ENCODE results near the gene NFS1. TPM values are rescaled to one million over a fixed set of nuclear protein-coding genes. Genes with fewer than 3 reads are reported as not detected.
A peak's percentile ranks its signal among the peaks of the same experiment; 100 is the strongest.

Gene NFS1
- total RNA-seq, 1 experiment from 2014 or later = 44.6 TPM

- no peak for DNase-seq
- no TSS peak for BruUV-seq (replicated peaks)
- Mint-ChIP-seq H3K27me3 (ENCODE audit: unreplicated experiment) (no peaks in the 10 kb centered on the region), H3K4me3 (ENCODE audit: low read depth, unreplicated experiment) (no peak overlapping the region), H3K4me1 (ENCODE audit: low read depth, unreplicated experiment) (peaks cover 22% of the 10 kb centered on the region), H3K36me3 (ENCODE audit: insufficient read depth, unreplicated experiment) (peaks cover 55% of the 10 kb centered on the region), H3K9me3 (ENCODE audit: low read depth, unreplicated experiment) (no peaks in the 10 kb centered on the region), H3K27ac (ENCODE audit: unreplicated experiment) (peak overlapping the region; percentile 22)
- intact Hi-C loops (cut with micrococcal nuclease; ENCODE audit: unreplicated experiment) = no loop called here
- CTCF ChIA-PET = interaction anchor here (0.9 kb wide), 1 partner anchor 21 kb away, joined by 4 read pairs; no protein-coding TSS in a partner anchor
- no peak for TF ChIP-seq CTCF (IDR thresholded peaks at IDR 0.05; ENCODE audit: unreplicated experiment)
Observed at GRCh38 chr20:35644806-35645205, 54.3 kb downstream of the NFS1 start.

GRCh38 chr20:35643045-35643444 lies 56.1 kb downstream of the NFS1 start:
- CTCF ChIA-PET = no interaction called here
- no peak for TF ChIP-seq CTCF (IDR thresholded peaks at IDR 0.05; ENCODE audit: unreplicated experiment)
- intact Hi-C loops (cut with micrococcal nuclease; ENCODE audit: unreplicated experiment) = no loop called here
- no peak overlapping the region for H3K4me3 Mint-ChIP-seq (ENCODE audit: low read depth, unreplicated experiment)
- no TSS peak for BruUV-seq (replicated peaks)
- peaks cover 44% of the 10 kb centered on the region for H3K36me3 Mint-ChIP-seq (ENCODE audit: insufficient read depth, unreplicated experiment)
- peaks cover 24% of the 10 kb centered on the region for H3K4me1 Mint-ChIP-seq (ENCODE audit: low read depth, unreplicated experiment)
- no peaks in the 10 kb centered on the region for H3K9me3 Mint-ChIP-seq (ENCODE audit: low read depth, unreplicated experiment)
- DNase-seq = no peak
- H3K27ac Mint-ChIP-seq (ENCODE audit: unreplicated experiment) = no peak overlapping the region
- no peaks in the 10 kb centered on the region for H3K27me3 Mint-ChIP-seq (ENCODE audit: unreplicated experiment)

DNA sequence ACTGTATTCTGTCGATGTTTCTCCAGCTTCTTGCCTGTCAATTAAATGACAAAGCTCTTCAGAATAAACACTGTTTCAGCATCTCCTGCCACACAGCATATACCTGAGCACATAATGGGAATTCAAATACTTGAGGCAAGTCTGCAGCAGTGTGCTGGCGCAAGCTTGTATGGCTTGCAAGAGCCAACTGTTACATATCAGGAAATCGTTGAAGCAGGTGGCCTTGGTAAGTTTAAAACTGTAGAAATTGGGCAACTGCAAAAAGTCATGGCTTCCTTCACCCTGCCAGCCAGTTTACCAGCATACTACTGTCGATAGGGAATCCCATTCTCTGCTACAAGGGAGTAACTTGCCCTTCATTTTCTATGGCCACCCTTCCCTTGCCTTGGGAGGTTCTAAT lies 57.4 kb downstream of the NFS1 start:
- intact Hi-C loops (cut with micrococcal nuclease; ENCODE audit: unreplicated experiment) = no loop called here
- Mint-ChIP-seq H3K9me3 (ENCODE audit: low read depth, unreplicated experiment) (no peaks in the 10 kb centered on the region), H3K4me3 (ENCODE audit: low read depth, unreplicated experiment) (no peak overlapping the region), H3K27me3 (ENCODE audit: unreplicated experiment) (no peaks in the 10 kb centered on the region), H3K4me1 (ENCODE audit: low read depth, unreplicated experiment) (peaks cover 37% of the 10 kb centered on the region), H3K36me3 (ENCODE audit: insufficient read depth, unreplicated experiment) (peaks cover 31% of the 10 kb centered on the region), H3K27ac (ENCODE audit: unreplicated experiment) (no peak overlapping the region)
- DNase-seq = no peak
- BruUV-seq (replicated peaks) = no TSS peak
- TF ChIP-seq CTCF (IDR thresholded peaks at IDR 0.05; ENCODE audit: unreplicated experiment) = no peak
- CTCF ChIA-PET = no interaction called here

DNA sequence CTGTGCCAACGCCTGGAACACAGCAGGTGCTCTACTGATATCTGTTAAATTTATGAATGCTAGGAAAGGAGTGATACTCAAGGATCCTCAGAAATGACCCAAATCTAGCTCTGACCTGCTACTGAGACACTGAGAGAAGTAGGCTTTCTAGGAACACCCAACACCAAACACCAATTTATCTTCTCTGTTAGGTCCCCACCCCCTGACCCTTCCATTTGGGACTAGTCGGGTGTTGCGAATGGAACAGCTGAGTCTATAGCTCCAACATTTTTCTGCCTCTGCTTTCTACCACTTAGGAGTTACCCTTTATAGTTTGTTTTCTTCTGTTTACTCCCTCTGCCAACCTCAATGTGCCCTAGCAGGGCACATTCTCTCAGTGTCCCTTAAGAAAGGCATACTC lies 58.4 kb downstream of the NFS1 start:
- intact Hi-C loops (cut with micrococcal nuclease; ENCODE audit: unreplicated experiment) = no loop called here
- H3K27ac Mint-ChIP-seq (ENCODE audit: unreplicated experiment) = peak overlapping the region; percentile 5
- no peaks in the 10 kb centered on the region for H3K27me3 Mint-ChIP-seq (ENCODE audit: unreplicated experiment)
- TF ChIP-seq CTCF (IDR thresholded peaks at IDR 0.05; ENCODE audit: unreplicated experiment) = no peak
- H3K9me3 Mint-ChIP-seq (ENCODE audit: low read depth, unreplicated experiment) = no peaks in the 10 kb centered on the region
- no peak overlapping the region for H3K4me3 Mint-ChIP-seq (ENCODE audit: low read depth, unreplicated experiment)
- H3K4me1 Mint-ChIP-seq (ENCODE audit: low read depth, unreplicated experiment) = peaks cover 37% of the 10 kb centered on the region
- BruUV-seq (replicated peaks) = no TSS peak
- no peak for DNase-seq
- H3K36me3 Mint-ChIP-seq (ENCODE audit: insufficient read depth, unreplicated experiment) = peaks cover 28% of the 10 kb centered on the region
- CTCF ChIA-PET = no interaction called here

Measured in Calu3 (cell line).